Osteocyte (in vitro differentiated cells): ENCODE results near the gene MS4A15. TPM values are rescaled to one million over a fixed set of nuclear protein-coding genes. Genes with fewer than 3 reads are reported as not detected.
"Not testable (repeated sequence)": the region's sequence is repeated elsewhere in the genome, so short reads cannot be mapped to it uniquely, and the experiment has no call there.

Source experiments
- DNase-seq: peaks from one replicate; pipeline ENCODE4 v3.0.0; 2021; ENCODE audit warnings: mixed read lengths; ENCODE audit not compliant: unreplicated experiment; ENCODE audit errors: extremely low spot score
- H3K27ac Mint-ChIP-seq: one replicate; pipeline ENCODE4 v1.8.0; 2021; ENCODE audit warnings: mild to moderate bottlenecking, mixed read lengths; ENCODE audit not compliant: unreplicated experiment
- H3K27me3 Mint-ChIP-seq: one replicate; pipeline ENCODE4 v1.8.0; 2021; ENCODE audit warnings: mixed read lengths; ENCODE audit not compliant: unreplicated experiment
- H3K36me3 Mint-ChIP-seq: one replicate; pipeline ENCODE4 v1.8.0; 2021; ENCODE audit warnings: mixed read lengths; ENCODE audit not compliant: unreplicated experiment
- H3K4me1 Mint-ChIP-seq: one replicate; pipeline ENCODE4 v1.8.0; 2021; ENCODE audit warnings: mixed read lengths; ENCODE audit not compliant: unreplicated experiment
- H3K4me3 Mint-ChIP-seq: one replicate; pipeline ENCODE4 v1.8.0; 2021; ENCODE audit warnings: mild to moderate bottlenecking, moderate library complexity, mixed read lengths; ENCODE audit not compliant: unreplicated experiment
- H3K9me3 Mint-ChIP-seq: one replicate; pipeline ENCODE4 v1.8.0; 2021; ENCODE audit warnings: mixed read lengths; ENCODE audit not compliant: unreplicated experiment
- CTCF ChIP-seq: fragments of 200-600 bp; sonication (generic); IDR thresholded peaks from 2 replicates; pipeline ENCODE4 v1.5.0; 2021; ENCODE audit warnings: antibody characterized with exemption, mild to moderate bottlenecking, moderate library complexity
- total RNA-seq: library from RNA; stranded (reverse); gene quantifications from 2 replicates; pipeline ENCODE4 v1.2.1, GENCODE V29; 2021

Gene MS4A15
- total RNA-seq, 1 donor from 2014 or later: not detected

GRCh38 chr11:60748821-60749220 is 7.8 kb upstream of the MS4A15 start:
- Mint-ChIP-seq H3K4me3 (no peak overlapping the region), H3K27me3 (peaks cover 14% of the 10 kb centered on the region), H3K4me1 (no peaks in the 10 kb centered on the region), H3K36me3 (no peaks in the 10 kb centered on the region), H3K27ac (no peak overlapping the region), H3K9me3 (no peaks in the 10 kb centered on the region)
- no peak for DNase-seq
- TF ChIP-seq CTCF: no peak

- Mint-ChIP-seq H3K9me3 (no peaks in the 10 kb centered on the region), H3K27ac (no peak overlapping the region), H3K27me3 (peaks cover 8% of the 10 kb centered on the region), H3K36me3 (no peaks in the 10 kb centered on the region), H3K4me1 (no peaks in the 10 kb centered on the region), H3K4me3 (no peak overlapping the region)
- DNase-seq: no peak
- TF ChIP-seq CTCF: no peak
Measured at GRCh38 chr11:60750911-60751310, 5.8 kb upstream of the MS4A15 start.

- DNase-seq: no peak
- peaks cover 8% of the 10 kb centered on the region for H3K27me3 Mint-ChIP-seq
- no peak for TF ChIP-seq CTCF
Measured at GRCh38 chr11:60753309-60753708, 3.4 kb upstream of the MS4A15 start.

GRCh38 chr11:60754887-60755286 is 1.8 kb upstream of the MS4A15 start:
- TF ChIP-seq CTCF: no peak
- Mint-ChIP-seq H3K4me3 (no peak overlapping the region), H3K36me3 (no peaks in the 10 kb centered on the region), H3K27me3 (peaks cover 19% of the 10 kb centered on the region), H3K4me1 (no peaks in the 10 kb centered on the region), H3K9me3 (no peaks in the 10 kb centered on the region), H3K27ac (no peak overlapping the region)
- DNase-seq: no peak

More at GRCh38 chr11:60753309-60753708, 3.4 kb upstream of the MS4A15 start:
- Mint-ChIP-seq H3K9me3 (no peaks in the 10 kb centered on the region), H3K36me3 (no peaks in the 10 kb centered on the region), H3K4me3 (no peak overlapping the region), H3K4me1 (no peaks in the 10 kb centered on the region), H3K27ac (no peak overlapping the region)

- no peaks in the 10 kb centered on the region for H3K36me3 Mint-ChIP-seq
Measured at GRCh38 chr11:60757231-60757800, 649 bp downstream of the MS4A15 start.

GRCh38 chr11:60758671-60759070 is 2.0 kb downstream of the MS4A15 start:
- H3K36me3 Mint-ChIP-seq, H3K4me1 Mint-ChIP-seq, H3K9me3 Mint-ChIP-seq, DNase-seq, H3K27ac Mint-ChIP-seq, H3K4me3 Mint-ChIP-seq: not testable (repeated sequence)
- H3K27me3 Mint-ChIP-seq: peaks cover 34% of the 10 kb centered on the region

More at GRCh38 chr11:60757231-60757800, 649 bp downstream of the MS4A15 start:
- H3K9me3 Mint-ChIP-seq: no peaks in the 10 kb centered on the region
- no peak overlapping the region for H3K4me3 Mint-ChIP-seq
- peaks cover 32% of the 10 kb centered on the region for H3K27me3 Mint-ChIP-seq
- no peak overlapping the region for H3K27ac Mint-ChIP-seq
- no peak for DNase-seq
- no peaks in the 10 kb centered on the region for H3K4me1 Mint-ChIP-seq
- TF ChIP-seq CTCF: no peak

GRCh38 chr11:60759438-60760225 is 3.0 kb downstream of the MS4A15 start:
- H3K4me3 Mint-ChIP-seq, H3K27ac Mint-ChIP-seq, H3K4me1 Mint-ChIP-seq, DNase-seq, H3K36me3 Mint-ChIP-seq, H3K9me3 Mint-ChIP-seq: not testable (repeated sequence)
- H3K27me3 Mint-ChIP-seq: peaks cover 34% of the 10 kb centered on the region
